ENCODE measurements around the gene ZNF425.
"Not testable (repeated sequence)": the region's sequence is repeated elsewhere in the genome, so short reads cannot be mapped to it uniquely, and the experiment has no call there.

The ZNF425 gene

GRCh38 chr7:149072438-149072775, 53.7 kb downstream of the ZNF425 start:
- DNase-seq, result no peak

- DNase-seq, result no peak
These were observed 54.3 kb downstream of the ZNF425 start for GRCh38 chr7:149071641-149072437.

- no peak for DNase-seq
These were observed 54.9 kb downstream of the ZNF425 start for GRCh38 chr7:149071182-149071635.

- no peak for DNase-seq
These were observed 55.6 kb downstream of the ZNF425 start for GRCh38 chr7:149070372-149071125.

- no peak for DNase-seq
These were observed 58.3 kb downstream of the ZNF425 start for GRCh38 chr7:149067869-149068268.

GRCh38 chr7:149063476-149063875, 62.6 kb downstream of the ZNF425 start:
- DNase-seq, result no peak

GRCh38 chr7:149062217-149062899, 63.8 kb downstream of the ZNF425 start:
- DNase-seq, result not testable (repeated sequence)

- DNase-seq, result no peak
These were observed 66.0 kb downstream of the ZNF425 start for GRCh38 chr7:149060156-149060555.

GRCh38 chr7:149053885-149054284, 72.2 kb downstream of the ZNF425 start:
- no peak for DNase-seq

GRCh38 chr7:149053384-149053783, 72.7 kb downstream of the ZNF425 start:
- no peak for DNase-seq
